ENCODE data around the gene LAMC1.

LAMC1 gene

DNA sequence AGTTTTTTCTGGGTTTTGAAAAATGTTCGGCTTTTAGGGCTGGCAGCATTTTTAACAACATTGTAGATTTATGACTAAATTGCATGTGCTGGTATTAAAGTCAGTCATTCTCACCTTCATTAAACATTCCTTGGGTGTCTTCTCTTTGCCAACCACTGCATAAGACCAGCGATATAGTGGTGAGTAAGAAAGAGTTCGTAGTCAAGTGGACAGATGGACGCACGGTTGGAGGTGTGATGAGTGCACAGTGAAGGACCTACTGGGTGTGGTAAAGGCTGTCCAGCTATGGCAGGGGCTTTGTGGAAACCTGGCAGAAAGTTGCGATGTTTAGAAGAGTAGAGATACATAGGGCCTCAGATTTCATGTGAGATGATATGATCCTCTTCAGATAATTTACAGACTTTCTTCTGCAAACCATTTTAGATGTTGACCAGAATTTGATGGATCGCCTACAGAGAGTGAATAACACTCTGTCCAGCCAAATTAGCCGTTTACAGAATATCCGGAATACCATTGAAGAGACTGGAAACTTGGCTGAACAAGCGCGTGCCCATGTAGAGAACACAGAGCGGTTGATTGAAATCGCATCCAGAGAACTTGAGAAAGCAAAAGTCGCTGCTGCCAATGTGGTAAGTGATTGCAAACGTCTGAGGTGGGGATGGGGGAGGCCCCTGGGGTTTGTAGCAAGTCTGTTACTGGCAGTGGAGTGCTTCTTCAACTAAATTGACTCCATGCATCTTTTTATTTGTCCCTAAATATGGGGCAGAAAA is 106.9 kb downstream of the LAMC1 start:
- peaks cover 85% of the 10 kb centered on the region for H3K36me3 Mint-ChIP-seq (ENCODE audit: low read depth)
- no peak overlapping the region for H3K4me3 Mint-ChIP-seq
- TF ChIP-seq, protein P1, sequence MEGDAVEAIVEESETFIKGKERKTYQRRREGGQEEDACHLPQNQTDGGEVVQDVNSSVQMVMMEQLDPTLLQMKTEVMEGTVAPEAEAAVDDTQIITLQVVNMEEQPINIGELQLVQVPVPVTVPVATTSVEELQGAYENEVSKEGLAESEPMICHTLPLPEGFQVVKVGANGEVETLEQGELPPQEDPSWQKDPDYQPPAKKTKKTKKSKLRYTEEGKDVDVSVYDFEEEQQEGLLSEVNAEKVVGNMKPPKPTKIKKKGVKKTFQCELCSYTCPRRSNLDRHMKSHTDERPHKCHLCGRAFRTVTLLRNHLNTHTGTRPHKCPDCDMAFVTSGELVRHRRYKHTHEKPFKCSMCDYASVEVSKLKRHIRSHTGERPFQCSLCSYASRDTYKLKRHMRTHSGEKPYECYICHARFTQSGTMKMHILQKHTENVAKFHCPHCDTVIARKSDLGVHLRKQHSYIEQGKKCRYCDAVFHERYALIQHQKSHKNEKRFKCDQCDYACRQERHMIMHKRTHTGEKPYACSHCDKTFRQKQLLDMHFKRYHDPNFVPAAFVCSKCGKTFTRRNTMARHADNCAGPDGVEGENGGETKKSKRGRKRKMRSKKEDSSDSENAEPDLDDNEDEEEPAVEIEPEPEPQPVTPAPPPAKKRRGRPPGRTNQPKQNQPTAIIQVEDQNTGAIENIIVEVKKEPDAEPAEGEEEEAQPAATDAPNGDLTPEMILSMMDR (IDR thresholded peaks at IDR 0.05): no peak
- H3K4me1 Mint-ChIP-seq: peaks cover 7% of the 10 kb centered on the region
- peak overlapping the region; percentile 68 for H3K27ac Mint-ChIP-seq
- no peaks in the 10 kb centered on the region for H3K27me3 Mint-ChIP-seq (ENCODE audit: low read depth, poor library complexity)
- H3K9me3 Mint-ChIP-seq: no peaks in the 10 kb centered on the region
- DNase-seq: no peak

DNA sequence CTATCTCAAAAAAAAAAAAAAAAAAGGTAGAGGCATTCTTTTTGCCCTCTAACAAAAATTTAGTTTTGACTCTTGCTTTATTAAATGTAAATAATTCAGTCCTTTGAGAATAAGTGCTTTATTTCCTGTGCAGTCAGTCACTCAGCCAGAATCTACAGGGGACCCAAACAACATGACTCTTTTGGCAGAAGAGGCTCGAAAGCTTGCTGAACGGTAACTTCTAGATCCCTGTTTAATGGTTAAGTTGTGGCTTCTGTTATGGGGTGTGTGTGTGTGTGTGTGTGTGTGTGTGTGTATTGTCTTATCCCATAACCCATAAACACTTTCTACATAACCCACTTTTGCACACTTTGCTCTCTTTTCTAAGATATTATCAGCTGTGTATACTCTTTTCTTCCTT is 107.9 kb downstream of the LAMC1 start:
- TF ChIP-seq, protein P1 (IDR thresholded peaks at IDR 0.05): no peak
- no peak for DNase-seq
- Mint-ChIP-seq H3K27me3 (ENCODE audit: low read depth, poor library complexity) (no peaks in the 10 kb centered on the region), H3K4me3 (no peak overlapping the region), H3K36me3 (ENCODE audit: low read depth) (peaks cover 91% of the 10 kb centered on the region), H3K9me3 (no peaks in the 10 kb centered on the region), H3K4me1 (peaks cover 7% of the 10 kb centered on the region), H3K27ac (no peak overlapping the region)

GRCh38 chr1:183135336-183135735 is 112.1 kb downstream of the LAMC1 start:
- no peak overlapping the region for H3K4me3 Mint-ChIP-seq
- TF ChIP-seq, protein P1 (IDR thresholded peaks at IDR 0.05): no peak
- H3K27ac Mint-ChIP-seq: peak overlapping the region; percentile 5
- H3K36me3 Mint-ChIP-seq (ENCODE audit: low read depth): peaks cover 92% of the 10 kb centered on the region
- no peak for DNase-seq
- H3K9me3 Mint-ChIP-seq: no peaks in the 10 kb centered on the region
- no peaks in the 10 kb centered on the region for H3K27me3 Mint-ChIP-seq (ENCODE audit: low read depth, poor library complexity)
- H3K4me1 Mint-ChIP-seq: no peaks in the 10 kb centered on the region

DNA sequence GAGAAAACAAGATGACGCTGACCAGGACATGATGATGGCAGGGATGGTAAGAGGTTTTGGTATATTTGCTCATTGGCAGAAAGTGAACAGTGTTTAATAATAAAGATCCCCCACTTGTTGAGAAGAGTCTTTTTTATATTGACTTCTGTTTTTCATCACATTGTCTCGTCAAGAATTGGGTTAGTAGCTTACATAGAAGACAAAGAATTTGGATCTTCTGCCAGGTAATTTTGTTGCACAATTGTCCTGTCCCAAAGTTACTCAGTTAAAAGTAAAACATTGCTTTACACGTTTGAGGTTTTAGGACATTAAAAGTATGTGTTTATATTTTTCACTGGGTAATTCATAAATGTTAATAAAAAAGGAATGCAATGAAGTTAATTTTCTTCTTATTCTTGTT is 114.6 kb downstream of the LAMC1 start:
- Mint-ChIP-seq H3K27ac (no peak overlapping the region), H3K4me3 (no peak overlapping the region), H3K36me3 (ENCODE audit: low read depth) (peaks cover 93% of the 10 kb centered on the region), H3K4me1 (no peaks in the 10 kb centered on the region), H3K9me3 (no peaks in the 10 kb centered on the region), H3K27me3 (ENCODE audit: low read depth, poor library complexity) (no peaks in the 10 kb centered on the region)
- DNase-seq: no peak
- TF ChIP-seq, protein P1 (IDR thresholded peaks at IDR 0.05): no peak

DNA sequence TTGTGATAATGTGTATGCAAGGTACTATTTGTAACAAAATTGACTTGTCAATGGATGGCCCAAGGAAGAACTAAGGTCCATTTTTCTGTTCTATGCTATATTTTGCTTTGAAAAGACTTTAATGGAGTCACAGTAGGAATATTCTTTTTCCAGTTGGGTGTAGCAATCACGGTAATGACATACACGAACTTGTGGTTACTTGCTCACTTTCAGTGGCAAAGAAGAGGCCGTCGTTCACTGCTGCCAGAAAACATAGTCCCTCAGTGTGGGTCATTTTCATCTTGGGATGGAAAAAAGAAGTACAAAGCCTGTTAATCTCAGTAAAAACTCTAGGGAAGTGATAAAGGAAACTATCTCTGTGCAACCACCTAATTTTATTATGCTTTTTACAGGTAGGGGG is 115.1 kb downstream of the LAMC1 start:
- TF ChIP-seq, protein P1 (IDR thresholded peaks at IDR 0.05): no peak
- Mint-ChIP-seq H3K27me3 (ENCODE audit: low read depth, poor library complexity) (no peaks in the 10 kb centered on the region), H3K36me3 (ENCODE audit: low read depth) (peaks cover 95% of the 10 kb centered on the region), H3K4me3 (no peak overlapping the region), H3K4me1 (no peaks in the 10 kb centered on the region), H3K27ac (no peak overlapping the region), H3K9me3 (no peaks in the 10 kb centered on the region)
- no peak for DNase-seq

Data from nephron progenitor cell (in vitro differentiated cells).